ENCODE results near the gene RSRC1.
"Not testable (repeated sequence)": the region's sequence is repeated elsewhere in the genome, so short reads cannot be mapped to it uniquely, and the experiment has no call there.

The RSRC1 gene

DNA sequence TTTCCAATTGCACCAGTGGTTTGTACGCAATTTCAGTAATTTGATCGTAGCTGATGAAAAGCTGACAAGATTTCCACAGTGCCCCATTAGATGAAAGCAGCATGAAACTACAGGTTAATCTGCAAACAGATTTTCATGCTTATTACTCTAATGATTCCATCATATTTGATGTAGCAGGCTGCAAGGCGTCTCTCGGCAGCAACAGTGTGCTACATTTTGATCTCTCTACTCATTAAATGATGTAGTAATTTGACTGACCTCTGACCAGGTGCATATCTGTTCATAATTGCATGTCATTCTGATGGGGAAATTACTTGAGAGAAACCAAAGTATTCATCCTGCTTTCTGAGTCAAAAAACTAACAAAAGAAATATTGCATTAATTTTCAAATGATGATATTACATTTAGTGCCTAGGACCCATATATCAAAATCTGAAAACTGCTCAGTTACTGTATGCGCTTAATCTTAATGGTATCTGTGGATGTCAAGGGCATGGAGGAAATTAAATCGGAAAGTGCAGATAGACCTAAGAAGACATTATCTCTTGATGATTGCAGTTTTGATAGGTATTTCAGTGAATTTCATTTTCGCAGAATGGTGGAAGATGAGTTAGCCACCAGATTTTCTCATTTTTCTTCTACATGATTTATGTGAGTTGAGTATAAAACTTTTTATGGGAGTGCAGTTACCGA lies 198.5 kb downstream of the RSRC1 start:
- no peaks in the 10 kb centered on the region for H3K9me3 ChIP-seq
- H3K4me3 ChIP-seq: no peak overlapping the region
- TF ChIP-seq, protein P1, sequence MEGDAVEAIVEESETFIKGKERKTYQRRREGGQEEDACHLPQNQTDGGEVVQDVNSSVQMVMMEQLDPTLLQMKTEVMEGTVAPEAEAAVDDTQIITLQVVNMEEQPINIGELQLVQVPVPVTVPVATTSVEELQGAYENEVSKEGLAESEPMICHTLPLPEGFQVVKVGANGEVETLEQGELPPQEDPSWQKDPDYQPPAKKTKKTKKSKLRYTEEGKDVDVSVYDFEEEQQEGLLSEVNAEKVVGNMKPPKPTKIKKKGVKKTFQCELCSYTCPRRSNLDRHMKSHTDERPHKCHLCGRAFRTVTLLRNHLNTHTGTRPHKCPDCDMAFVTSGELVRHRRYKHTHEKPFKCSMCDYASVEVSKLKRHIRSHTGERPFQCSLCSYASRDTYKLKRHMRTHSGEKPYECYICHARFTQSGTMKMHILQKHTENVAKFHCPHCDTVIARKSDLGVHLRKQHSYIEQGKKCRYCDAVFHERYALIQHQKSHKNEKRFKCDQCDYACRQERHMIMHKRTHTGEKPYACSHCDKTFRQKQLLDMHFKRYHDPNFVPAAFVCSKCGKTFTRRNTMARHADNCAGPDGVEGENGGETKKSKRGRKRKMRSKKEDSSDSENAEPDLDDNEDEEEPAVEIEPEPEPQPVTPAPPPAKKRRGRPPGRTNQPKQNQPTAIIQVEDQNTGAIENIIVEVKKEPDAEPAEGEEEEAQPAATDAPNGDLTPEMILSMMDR (IDR thresholded peaks at IDR 0.05): no peak
- no peak overlapping the region for H3K27ac ChIP-seq
- no peak for DNase-seq
- intact Hi-C loops (cut with DNase I; ENCODE audit: low total_unique reads): no loop called here
- H3K4me1 ChIP-seq: no peaks in the 10 kb centered on the region
- H3K36me3 ChIP-seq: no peaks in the 10 kb centered on the region
- no peaks in the 10 kb centered on the region for H3K27me3 ChIP-seq

DNA sequence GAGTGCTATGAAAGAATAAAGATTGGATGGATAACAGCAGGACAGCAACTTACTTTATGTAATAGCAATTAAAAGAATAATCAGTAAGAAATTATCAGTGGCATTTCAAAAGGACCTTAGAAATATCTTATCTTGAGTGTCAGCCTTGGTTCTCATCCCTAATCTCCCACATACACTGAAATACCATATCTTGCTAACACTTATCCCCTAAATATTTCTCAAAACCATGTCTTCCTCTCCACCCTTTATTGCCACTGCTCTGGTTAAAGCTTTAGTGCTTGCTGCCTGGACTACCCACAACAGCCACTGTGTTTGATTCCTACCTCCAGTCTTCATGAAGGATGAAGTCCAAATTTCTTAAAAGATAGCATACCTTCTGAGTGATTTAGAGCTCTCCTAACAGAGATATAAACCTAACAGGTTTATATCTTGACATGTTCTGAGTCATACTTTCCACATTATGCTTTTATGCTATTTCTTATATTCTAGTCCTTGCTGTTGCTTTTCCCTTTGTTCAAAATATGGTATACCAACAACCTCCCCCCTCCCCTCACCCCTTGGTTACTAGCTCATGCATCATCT lies 202.8 kb downstream of the RSRC1 start:
- TF ChIP-seq, protein P1 (IDR thresholded peaks at IDR 0.05): no peak
- no peaks in the 10 kb centered on the region for H3K9me3 ChIP-seq
- DNase-seq: no peak
- H3K27ac ChIP-seq: no peak overlapping the region
- H3K4me1 ChIP-seq: no peaks in the 10 kb centered on the region
- H3K27me3 ChIP-seq: no peaks in the 10 kb centered on the region
- intact Hi-C loops (cut with DNase I; ENCODE audit: low total_unique reads): no loop called here
- H3K36me3 ChIP-seq: no peaks in the 10 kb centered on the region
- no peak overlapping the region for H3K4me3 ChIP-seq

DNA sequence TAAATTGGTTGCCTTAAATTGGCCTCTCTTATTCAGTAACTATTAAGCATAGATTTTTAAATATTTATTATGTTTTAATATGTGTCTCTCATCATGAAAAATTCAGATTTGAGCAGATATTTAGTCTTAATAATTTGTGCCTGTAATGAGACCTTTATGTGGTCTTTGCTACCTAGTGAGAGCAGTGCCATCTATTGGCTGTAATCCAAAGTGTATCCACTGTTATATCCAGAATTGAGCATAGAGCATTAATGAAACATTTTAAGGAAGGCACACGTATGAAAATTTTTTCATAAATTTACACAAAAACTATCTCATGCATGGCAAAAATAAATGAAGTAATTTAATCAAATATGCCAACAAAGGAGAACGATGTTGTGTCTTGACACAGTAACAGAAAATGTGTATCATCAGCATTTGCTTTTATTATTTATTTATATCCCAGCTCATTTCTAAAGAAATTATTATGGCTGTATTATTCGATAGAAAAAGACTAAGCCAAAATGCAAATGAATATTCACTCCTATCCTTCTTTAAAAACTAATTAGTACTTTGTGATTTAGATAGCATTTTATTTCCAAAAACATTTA lies 203.5 kb downstream of the RSRC1 start:
- intact Hi-C loops (cut with DNase I; ENCODE audit: low total_unique reads): no loop called here
- Histone ChIP-seq H3K9me3 (no peaks in the 10 kb centered on the region), H3K4me1 (no peaks in the 10 kb centered on the region), H3K4me3 (no peak overlapping the region), H3K27ac (no peak overlapping the region), H3K27me3 (no peaks in the 10 kb centered on the region), H3K36me3 (no peaks in the 10 kb centered on the region)
- DNase-seq: no peak
- TF ChIP-seq, protein P1 (IDR thresholded peaks at IDR 0.05): no peak

DNA sequence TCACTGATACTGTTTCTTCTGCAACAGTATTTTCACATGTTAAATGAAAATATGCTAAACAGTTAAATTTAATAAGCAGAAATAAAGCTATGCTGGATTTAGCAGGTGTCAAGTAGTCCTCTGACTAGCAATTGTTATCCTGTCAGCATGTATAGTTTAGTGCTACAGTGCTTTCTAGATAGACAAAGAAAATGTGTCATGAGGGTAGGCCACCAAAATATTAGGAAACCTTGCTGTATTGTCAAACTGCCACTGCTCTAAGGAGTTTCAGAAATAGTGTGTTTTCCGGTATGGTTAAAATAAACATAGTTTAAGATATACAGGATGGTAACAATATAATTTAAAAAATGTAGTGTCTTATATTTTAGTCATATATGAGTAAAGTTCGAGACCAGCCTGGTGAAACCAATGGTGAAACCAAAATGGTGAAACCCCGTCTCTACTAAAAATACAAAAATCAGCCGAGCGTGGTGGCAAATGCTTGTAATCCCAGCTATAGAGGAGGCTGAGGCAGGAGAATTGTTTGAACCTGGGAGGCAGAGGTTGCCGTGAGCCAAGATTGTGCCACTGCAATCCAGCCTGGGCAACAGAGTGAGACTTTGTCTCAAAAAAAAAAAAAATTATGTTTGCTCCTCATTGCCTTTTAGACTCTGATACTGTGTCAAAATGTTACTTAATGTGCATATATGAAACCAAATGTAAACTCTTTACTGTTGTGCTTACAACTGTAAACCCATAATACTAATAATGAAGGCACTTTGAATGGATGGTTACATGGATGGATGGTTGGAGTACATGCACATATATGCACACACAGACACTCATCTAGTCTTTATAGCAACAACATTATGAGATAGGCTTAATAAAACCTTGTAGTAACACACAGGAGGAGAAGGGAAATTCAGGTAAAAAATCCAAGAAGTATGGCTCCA lies 204.8 kb downstream of the RSRC1 start:
- H3K4me3 ChIP-seq: no peak overlapping the region
- no peaks in the 10 kb centered on the region for H3K27me3 ChIP-seq
- DNase-seq: no peak
- no peaks in the 10 kb centered on the region for H3K4me1 ChIP-seq
- no peaks in the 10 kb centered on the region for H3K9me3 ChIP-seq
- TF ChIP-seq, protein P1 (IDR thresholded peaks at IDR 0.05): no peak
- intact Hi-C loops (cut with DNase I; ENCODE audit: low total_unique reads): no loop called here
- no peaks in the 10 kb centered on the region for H3K36me3 ChIP-seq
- H3K27ac ChIP-seq: no peak overlapping the region

DNA sequence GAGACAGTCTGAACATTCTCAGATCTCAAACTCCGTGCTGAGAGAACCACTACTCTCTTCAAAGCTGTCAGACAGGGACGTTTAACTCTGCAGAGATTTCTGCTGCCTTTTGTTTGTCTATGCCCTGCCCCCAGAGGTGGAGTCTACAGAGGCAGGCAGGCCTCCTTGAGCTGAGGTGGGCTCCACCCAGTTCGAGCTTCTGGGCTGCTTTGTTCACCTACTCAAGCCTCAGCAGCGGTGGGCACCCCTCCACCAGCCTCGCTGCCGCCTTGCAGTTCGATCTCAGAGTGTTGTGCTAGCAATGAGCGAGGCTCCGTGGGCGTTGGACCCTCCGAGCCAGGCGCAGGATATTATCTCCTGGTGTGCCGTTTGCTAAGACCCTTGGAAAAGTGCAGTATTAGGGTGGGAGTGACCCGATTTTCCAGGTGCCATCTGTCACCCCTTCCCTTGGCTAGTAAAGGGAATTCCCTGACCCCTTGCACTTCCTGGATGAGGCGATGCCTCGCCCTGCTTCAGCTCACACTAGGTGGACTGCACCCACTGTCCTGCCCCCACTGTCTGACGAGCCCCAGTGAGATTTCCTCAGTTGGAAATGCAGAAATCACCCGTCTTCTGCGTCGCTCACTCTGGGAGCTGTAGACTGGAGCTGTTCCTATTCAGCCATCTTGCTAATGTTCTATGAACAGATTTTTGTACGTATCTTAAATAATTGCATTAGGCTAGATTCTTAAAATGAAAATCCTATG lies 220.0 kb downstream of the RSRC1 start:
- H3K27me3 ChIP-seq; H3K4me1 ChIP-seq; H3K27ac ChIP-seq; H3K36me3 ChIP-seq; H3K4me3 ChIP-seq; H3K9me3 ChIP-seq; DNase-seq; intact Hi-C loops (cut with DNase I; ENCODE audit: low total_unique reads): not testable (repeated sequence)
